Tibial nerve (tissue), 4 donors: ENCODE data around the gene HPS4. TPM values are rescaled to one million over a fixed set of nuclear protein-coding genes. Genes with fewer than 3 reads are reported as not detected.

Experiments
- DNase-seq, 2 donors: peaks; one replicate each; pipeline ENCODE4 v3.0.0-alpha.2; 2019; ENCODE audit warnings: low spot score in 2 of 2
- H3K27ac ChIP-seq, 4 donors: fragments of 200-600 bp; sonication (generic) in 3 of 4; one replicate each; pipeline ENCODE4 v1.5.1; 2017 to 2019; ENCODE audit warnings: mild to moderate bottlenecking in 1 of 4
- H3K27me3 ChIP-seq, 2 donors: fragments of 200-600 bp; sonication (generic) in 1 of 2; one replicate each; pipeline versions ENCODE4 v1.5.1 to v1.6.0; 2017 to 2019
- H3K36me3 ChIP-seq, 3 donors: fragments of 200-600 bp; sonication (generic); one replicate each; pipeline ENCODE4 v1.5.1; 2018 to 2019
- H3K4me1 ChIP-seq, 4 donors: fragments of 200-600 bp; sonication (generic) in 3 of 4; one replicate each; pipeline ENCODE4 v1.5.1; 2017 to 2019
- H3K4me3 ChIP-seq, 4 donors: fragments of 200-600 bp; sonication (generic) in 3 of 4; one replicate each; pipeline ENCODE4 v1.5.1; 2017 to 2019; ENCODE audit warnings: mild to moderate bottlenecking in 1 of 4, moderate library complexity in 1 of 4
- H3K9me3 ChIP-seq, 4 donors: fragments of 200-600 bp; sonication (generic) in 3 of 4; one replicate each; pipeline ENCODE4 v1.5.1; 2017 to 2019
- EP300 ChIP-seq, 2 donors: sonication (generic); formaldehyde crosslinking; IDR thresholded peaks; one replicate each; pipeline ENCODE4 v1.6.1; 2017; ENCODE audit warnings: antibody characterized with exemption in 2 of 2, mild to moderate bottlenecking in 1 of 2
- POLR2A ChIP-seq, 2 donors: fragments of 450-650 bp; IDR thresholded peaks; one replicate each; pipeline ENCODE4 v1.6.1; 2017; ENCODE audit warnings: antibody characterized with exemption in 2 of 2, mild to moderate bottlenecking in 2 of 2, moderate library complexity in 2 of 2
- WGBS, 2 donors: methylation state at CpG; one replicate each; pipeline ENCODE4 v1.1.5; 2018; 5-methylcytosine and 5-hydroxymethylcytosine counted together
- total RNA-seq, 4 donors: library from RNA; depleted of rRNA; stranded (reverse); fragments of >200 nt; gene quantifications; one replicate each; pipeline ENCODE4 v1.1.0, GENCODE V29; 2016
- TF ChIP-seq, protein P1 (sequence below), 5 experiments: fragments of 200-600 bp in 3 of 5; fragments of 450-650 bp in 2 of 5; sonication (generic) in 3 of 5; IDR thresholded peaks; one replicate each; pipeline ENCODE4 v1.5.1; 2016 to 2019; ENCODE audit warnings: antibody characterized with exemption in 5 of 5, mild to moderate bottlenecking in 3 of 5, moderate library complexity in 2 of 5

Gene HPS4
- total RNA-seq, 4 donors from 2014 or later = 32.7 to 62.3 (median 46.0) TPM

GRCh38 chr22:26479043-26479791 is 4.4 kb downstream of the HPS4 start:
- peaks cover 0 to 68% (median 32%) of the 10 kb centered on the region in 4 donors for H3K4me1 ChIP-seq
- H3K27ac ChIP-seq = peak overlapping the region in 3 of 4 donors; percentile 31 to 70 (median 55)
- H3K27me3 ChIP-seq = no peaks in the 10 kb centered on the region
- no peaks in the 10 kb centered on the region for H3K9me3 ChIP-seq
- TF ChIP-seq EP300 (IDR thresholded peaks at IDR 0.05) (no peak), POLR2A (IDR thresholded peaks at IDR 0.05) (no peak)
- TF ChIP-seq, protein P1, sequence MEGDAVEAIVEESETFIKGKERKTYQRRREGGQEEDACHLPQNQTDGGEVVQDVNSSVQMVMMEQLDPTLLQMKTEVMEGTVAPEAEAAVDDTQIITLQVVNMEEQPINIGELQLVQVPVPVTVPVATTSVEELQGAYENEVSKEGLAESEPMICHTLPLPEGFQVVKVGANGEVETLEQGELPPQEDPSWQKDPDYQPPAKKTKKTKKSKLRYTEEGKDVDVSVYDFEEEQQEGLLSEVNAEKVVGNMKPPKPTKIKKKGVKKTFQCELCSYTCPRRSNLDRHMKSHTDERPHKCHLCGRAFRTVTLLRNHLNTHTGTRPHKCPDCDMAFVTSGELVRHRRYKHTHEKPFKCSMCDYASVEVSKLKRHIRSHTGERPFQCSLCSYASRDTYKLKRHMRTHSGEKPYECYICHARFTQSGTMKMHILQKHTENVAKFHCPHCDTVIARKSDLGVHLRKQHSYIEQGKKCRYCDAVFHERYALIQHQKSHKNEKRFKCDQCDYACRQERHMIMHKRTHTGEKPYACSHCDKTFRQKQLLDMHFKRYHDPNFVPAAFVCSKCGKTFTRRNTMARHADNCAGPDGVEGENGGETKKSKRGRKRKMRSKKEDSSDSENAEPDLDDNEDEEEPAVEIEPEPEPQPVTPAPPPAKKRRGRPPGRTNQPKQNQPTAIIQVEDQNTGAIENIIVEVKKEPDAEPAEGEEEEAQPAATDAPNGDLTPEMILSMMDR (IDR thresholded peaks at IDR 0.05) = no peak
- peaks cover 0 to 57% (median 8%) of the 10 kb centered on the region in 3 donors for H3K36me3 ChIP-seq
- no peak for DNase-seq
- H3K4me3 ChIP-seq = peak overlapping the region in 3 of 4 donors; percentile 6 to 17 (median 9)
- 31 to 40% methylated on average over 12 of the region's 12 CpGs for WGBS, 2 donors

- WGBS, 2 donors = 21 to 35% methylated on average over 4 of the region's 4 CpGs
- Histone ChIP-seq H3K36me3 (peaks cover 0 to 76% (median 10%) of the 10 kb centered on the region in 3 donors), H3K4me3 (no peak overlapping the region), H3K27ac (peak overlapping the region in 1 of 4 donors; percentile 38), H3K27me3 (no peaks in the 10 kb centered on the region), H3K4me1 (peaks cover 0 to 57% (median 22%) of the 10 kb centered on the region in 4 donors), H3K9me3 (no peaks in the 10 kb centered on the region)
- no peak for DNase-seq
- TF ChIP-seq, protein P1 (IDR thresholded peaks at IDR 0.05) = no peak
- TF ChIP-seq EP300 (IDR thresholded peaks at IDR 0.05) = no peak
Observed at GRCh38 chr22:26477341-26477731, 6.2 kb downstream of the HPS4 start.

- Histone ChIP-seq H3K9me3 (no peaks in the 10 kb centered on the region), H3K4me3 (no peak overlapping the region), H3K27me3 (no peaks in the 10 kb centered on the region), H3K4me1 (peaks cover 0 to 52% (median 19%) of the 10 kb centered on the region in 4 donors), H3K36me3 (peaks cover 0 to 81% (median 15%) of the 10 kb centered on the region in 3 donors), H3K27ac (peak overlapping the region in 1 of 4 donors; percentile 38)
- 53 to 57% methylated on average over 4 of the region's 4 CpGs for WGBS, 2 donors
- no peak for DNase-seq
- TF ChIP-seq POLR2A (IDR thresholded peaks at IDR 0.05) (no peak), EP300 (IDR thresholded peaks at IDR 0.05) (no peak)
- TF ChIP-seq, protein P1 (IDR thresholded peaks at IDR 0.05) = no peak
Observed at GRCh38 chr22:26476705-26477340, 6.8 kb downstream of the HPS4 start.

- Histone ChIP-seq H3K27me3 (no peaks in the 10 kb centered on the region), H3K4me1 (peaks cover 0 to 31% (median 2%) of the 10 kb centered on the region in 4 donors), H3K27ac (no peak overlapping the region), H3K36me3 (peaks cover 4 to 93% (median 33%) of the 10 kb centered on the region in 3 donors), H3K9me3 (no peaks in the 10 kb centered on the region), H3K4me3 (no peak overlapping the region)
- DNase-seq = no peak
- no peak for TF ChIP-seq POLR2A (IDR thresholded peaks at IDR 0.05)
- no peak for TF ChIP-seq EP300 (IDR thresholded peaks at IDR 0.05)
- TF ChIP-seq, protein P1 (IDR thresholded peaks at IDR 0.05) = no peak
Observed at GRCh38 chr22:26474682-26475081, 8.9 kb downstream of the HPS4 start.

DNA sequence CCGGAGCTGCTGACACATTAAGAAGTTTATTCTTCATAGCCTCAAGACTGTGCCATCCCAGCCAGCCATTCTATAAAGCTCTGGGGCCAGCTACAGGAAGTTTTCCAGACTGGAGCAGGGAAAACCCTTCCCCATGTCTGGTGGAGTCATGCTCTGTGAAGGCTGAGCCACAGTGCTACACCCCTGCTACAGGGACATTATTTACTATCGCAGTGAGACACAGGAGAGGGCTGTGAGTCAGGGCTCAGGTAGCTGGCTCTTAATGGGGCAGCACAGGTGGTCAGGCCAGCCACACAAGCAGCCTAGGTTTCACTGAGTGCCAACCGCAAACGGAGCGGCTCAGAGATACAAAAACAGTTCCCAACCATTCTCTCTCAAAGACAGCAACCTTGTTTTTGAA is 12.1 kb downstream of the HPS4 start:
- TF ChIP-seq, protein P1 (IDR thresholded peaks at IDR 0.05) = no peak
- TF ChIP-seq POLR2A (IDR thresholded peaks at IDR 0.05) (no peak), EP300 (IDR thresholded peaks at IDR 0.05) (no peak)
- no peak overlapping the region for H3K27ac ChIP-seq
- 84 to 91% methylated on average over 5 of the region's 5 CpGs for WGBS, 2 donors
- H3K9me3 ChIP-seq = no peaks in the 10 kb centered on the region
- peaks cover 0 to under 1% (median 0%) of the 10 kb centered on the region in 4 donors for H3K4me1 ChIP-seq
- H3K27me3 ChIP-seq = no peaks in the 10 kb centered on the region
- no peak for DNase-seq
- H3K36me3 ChIP-seq = peaks cover 17 to 98% (median 33%) of the 10 kb centered on the region in 3 donors
- no peak overlapping the region for H3K4me3 ChIP-seq
